ENCODE results near the gene CA6. TPM values are rescaled to one million over a fixed set of nuclear protein-coding genes. Genes with fewer than 3 reads are reported as not detected.

Gene CA6
- total RNA-seq, 1 donor from 2014 or later: not detected

DNA sequence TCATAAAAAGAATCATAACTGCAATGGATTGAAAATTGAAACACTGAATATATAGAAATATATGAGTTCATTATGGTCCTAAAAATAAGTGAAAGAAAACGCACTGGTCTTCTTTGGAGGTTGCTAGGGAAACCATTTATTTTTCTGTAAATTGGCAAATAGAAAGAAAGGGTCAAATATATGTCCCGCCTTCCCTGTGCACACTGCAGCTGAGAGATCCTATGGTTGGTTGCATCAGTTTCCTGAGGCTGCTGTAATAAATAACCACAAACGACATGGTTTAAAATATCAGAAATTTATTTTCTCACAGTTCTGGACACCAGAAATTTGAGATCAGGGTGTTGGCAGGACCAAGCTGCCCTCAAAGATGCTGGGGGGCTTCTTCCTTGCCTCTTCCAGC is 35.0 kb downstream of the CA6 start:
- no peak overlapping the region for H3K4me3 ChIP-seq
- no peak for DNase-seq (ENCODE audit: extremely low spot score in 2 of 2)
- TF ChIP-seq POLR2AphosphoS5 (IDR thresholded peaks at IDR 0.05; ENCODE audit: insufficient read depth in 1 of 2, low read depth in 1 of 2): no peak
- no peak for TF ChIP-seq CTCF (IDR thresholded peaks at IDR 0.05)
- no peak for TF ChIP-seq POLR2A (IDR thresholded peaks at IDR 0.05)
- peaks cover 5% of the 10 kb centered on the region for H3K4me1 ChIP-seq
- no peaks in the 10 kb centered on the region for H3K9me3 ChIP-seq
- intact Hi-C loops (cut with DNase I): no loop called here
- H3K27ac ChIP-seq: no peak overlapping the region
- no peaks in the 10 kb centered on the region for H3K27me3 ChIP-seq
- H3K36me3 ChIP-seq: no peaks in the 10 kb centered on the region

GRCh38 chr1:8981169-8981568 is 35.5 kb downstream of the CA6 start:
- no peaks in the 10 kb centered on the region for H3K36me3 ChIP-seq
- intact Hi-C loops (cut with DNase I): no loop called here
- peaks cover 10% of the 10 kb centered on the region for H3K4me1 ChIP-seq
- no peaks in the 10 kb centered on the region for H3K27me3 ChIP-seq
- H3K9me3 ChIP-seq: no peaks in the 10 kb centered on the region
- no peak overlapping the region for H3K27ac ChIP-seq
- H3K4me3 ChIP-seq: no peak overlapping the region
- DNase-seq (ENCODE audit: extremely low spot score in 2 of 2): no peak
- TF ChIP-seq CTCF (IDR thresholded peaks at IDR 0.05) (no peak), POLR2A (IDR thresholded peaks at IDR 0.05) (no peak), POLR2AphosphoS5 (IDR thresholded peaks at IDR 0.05; ENCODE audit: insufficient read depth in 1 of 2, low read depth in 1 of 2) (no peak)

DNA sequence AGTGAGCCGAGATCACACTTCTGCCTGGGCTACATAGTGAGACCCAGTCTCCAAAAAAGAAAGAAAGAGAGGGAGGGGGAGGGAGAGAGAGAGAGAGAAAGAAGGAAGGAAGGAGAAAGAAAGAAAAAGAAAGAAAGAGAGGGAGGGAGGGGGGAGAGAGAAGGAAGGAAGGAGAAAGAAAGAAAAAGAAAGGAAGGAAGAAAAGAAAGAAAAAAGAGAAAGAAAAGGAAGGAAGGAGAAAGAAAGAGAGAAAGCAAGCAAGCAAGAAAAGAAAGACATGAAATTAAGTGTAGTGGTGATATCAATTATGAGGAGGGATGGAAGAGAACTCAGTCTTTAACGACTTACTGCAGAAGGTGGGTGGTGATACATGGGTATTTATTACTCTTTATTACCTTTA is 38.5 kb downstream of the CA6 start:
- peaks cover 24% of the 10 kb centered on the region for H3K4me1 ChIP-seq
- TF ChIP-seq POLR2AphosphoS5 (IDR thresholded peaks at IDR 0.05; ENCODE audit: insufficient read depth in 1 of 2, low read depth in 1 of 2) (no peak), CTCF (IDR thresholded peaks at IDR 0.05) (no peak)
- H3K27ac ChIP-seq: no peak overlapping the region
- no peaks in the 10 kb centered on the region for H3K36me3 ChIP-seq
- no peak overlapping the region for H3K4me3 ChIP-seq
- no peaks in the 10 kb centered on the region for H3K9me3 ChIP-seq
- intact Hi-C loops (cut with DNase I): no loop called here
- DNase-seq (ENCODE audit: extremely low spot score in 2 of 2): no peak
- H3K27me3 ChIP-seq: no peaks in the 10 kb centered on the region

GRCh38 chr1:8984990-8985389 is 39.3 kb downstream of the CA6 start:
- no peak for TF ChIP-seq CTCF (IDR thresholded peaks at IDR 0.05)
- TF ChIP-seq POLR2AphosphoS5 (IDR thresholded peaks at IDR 0.05; ENCODE audit: insufficient read depth in 1 of 2, low read depth in 1 of 2): no peak
- no peak for TF ChIP-seq POLR2A (IDR thresholded peaks at IDR 0.05)
- Histone ChIP-seq H3K27ac (no peak overlapping the region), H3K36me3 (no peaks in the 10 kb centered on the region), H3K9me3 (no peaks in the 10 kb centered on the region), H3K27me3 (no peaks in the 10 kb centered on the region), H3K4me3 (no peak overlapping the region), H3K4me1 (peaks cover 24% of the 10 kb centered on the region)
- DNase-seq (ENCODE audit: extremely low spot score in 2 of 2): no peak
- intact Hi-C loops (cut with DNase I): loop anchor here (5.0 kb wide), 1 partner anchor 63 kb away; no protein-coding TSS in a partner anchor

DNA sequence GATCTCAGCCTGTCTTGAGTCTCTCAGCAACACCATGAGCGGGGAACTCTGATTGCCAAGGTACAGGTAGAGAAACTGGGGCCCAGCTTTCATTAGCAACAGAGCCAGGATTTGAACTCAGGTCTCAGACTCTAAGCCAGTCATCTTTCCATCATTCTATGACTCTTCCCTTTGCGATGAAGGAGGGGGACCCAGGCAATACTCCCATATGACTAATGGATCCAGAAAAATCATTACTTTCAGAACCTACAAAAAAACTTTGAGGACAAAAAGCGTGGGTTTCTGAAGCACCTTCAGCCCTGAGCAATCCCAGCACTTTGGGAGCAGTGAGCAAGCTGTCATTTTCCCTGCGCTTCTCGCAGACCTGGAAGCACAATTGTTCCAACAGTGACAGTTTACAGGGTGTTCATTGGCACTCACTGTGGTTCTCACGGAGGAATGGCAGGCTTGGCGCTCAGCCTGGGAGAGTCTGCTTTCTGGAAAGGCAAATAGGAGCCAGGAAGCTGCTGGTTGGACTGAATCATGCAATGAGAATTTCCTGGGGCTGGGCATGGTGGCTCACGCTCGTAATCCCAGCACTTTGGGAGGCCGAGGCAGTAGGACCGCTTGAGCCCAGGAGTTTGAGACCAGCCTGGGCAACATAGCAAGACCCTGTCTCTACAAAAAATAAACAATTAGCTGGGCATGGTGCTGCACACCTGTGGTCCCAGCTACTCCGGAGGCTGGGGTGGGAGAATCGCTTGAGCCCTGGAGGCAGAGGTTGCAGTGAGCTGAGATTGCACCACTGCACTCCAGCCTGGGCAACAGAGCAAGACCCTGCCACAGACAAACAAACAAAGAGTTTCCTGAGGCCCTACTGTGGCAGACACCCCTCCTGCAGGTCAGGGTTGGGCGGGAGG is 40.5 kb downstream of the CA6 start:
- H3K4me1 ChIP-seq: peaks cover 24% of the 10 kb centered on the region
- intact Hi-C loops (cut with DNase I): loop anchor here (5.0 kb wide), 1 partner anchor 64 kb away; no protein-coding TSS in a partner anchor
- H3K27ac ChIP-seq: peak overlapping the region; percentile 61
- TF ChIP-seq POLR2AphosphoS5 (IDR thresholded peaks at IDR 0.05; ENCODE audit: insufficient read depth in 1 of 2, low read depth in 1 of 2) (peak; percentile 51 to 90), POLR2A (IDR thresholded peaks at IDR 0.05) (no peak)
- no peak for DNase-seq (ENCODE audit: extremely low spot score in 2 of 2)
- H3K9me3 ChIP-seq: no peaks in the 10 kb centered on the region
- no peak overlapping the region for H3K4me3 ChIP-seq
- H3K36me3 ChIP-seq: no peaks in the 10 kb centered on the region
- H3K27me3 ChIP-seq: no peaks in the 10 kb centered on the region
